DMS114 treated with DMSO at 0.1 percent for 48 hours (cell line): ENCODE results near the gene PLEKHG5.
"Not testable (repeated sequence)": the region's sequence is repeated elsewhere in the genome, so short reads cannot be mapped to it uniquely, and the experiment has no call there.

Source experiments
- DNase-seq: peaks from one replicate; lab custom pipeline; 2025; ENCODE audit not compliant: unreplicated experiment; lab: John Stamatoyannopoulos, UW

The PLEKHG5 gene

GRCh38 chr1:6497215-6497866 is 5.9 kb upstream of the PLEKHG5 start:
- no peak for DNase-seq

- no peak for DNase-seq
Observed at GRCh38 chr1:6496890-6497214, 5.4 kb upstream of the PLEKHG5 start.

DNA sequence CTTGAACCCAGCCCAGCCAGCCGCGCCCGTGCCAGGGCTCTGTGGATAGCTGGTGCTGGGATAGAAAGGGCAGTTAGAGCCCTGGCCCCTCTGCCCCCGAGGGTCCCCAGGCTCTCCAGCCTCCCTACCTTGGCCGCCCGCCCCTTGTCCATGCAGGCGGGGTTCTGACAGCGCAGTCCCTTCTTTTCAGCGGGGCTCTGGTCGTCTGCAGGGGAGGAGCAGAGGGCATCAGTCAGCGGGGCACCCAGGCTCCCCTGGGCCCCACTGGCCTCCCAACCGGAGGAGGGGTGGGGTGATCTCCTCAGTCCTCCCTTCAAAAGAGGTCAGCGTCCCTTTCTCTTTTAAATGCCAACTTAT is 4.9 kb upstream of the PLEKHG5 start:
- no peak for DNase-seq

- DNase-seq, result no peak
Observed at GRCh38 chr1:6495540-6496364, 4.3 kb upstream of the PLEKHG5 start.

GRCh38 chr1:6495041-6495441 is 3.6 kb upstream of the PLEKHG5 start:
- DNase-seq, result no peak

DNA sequence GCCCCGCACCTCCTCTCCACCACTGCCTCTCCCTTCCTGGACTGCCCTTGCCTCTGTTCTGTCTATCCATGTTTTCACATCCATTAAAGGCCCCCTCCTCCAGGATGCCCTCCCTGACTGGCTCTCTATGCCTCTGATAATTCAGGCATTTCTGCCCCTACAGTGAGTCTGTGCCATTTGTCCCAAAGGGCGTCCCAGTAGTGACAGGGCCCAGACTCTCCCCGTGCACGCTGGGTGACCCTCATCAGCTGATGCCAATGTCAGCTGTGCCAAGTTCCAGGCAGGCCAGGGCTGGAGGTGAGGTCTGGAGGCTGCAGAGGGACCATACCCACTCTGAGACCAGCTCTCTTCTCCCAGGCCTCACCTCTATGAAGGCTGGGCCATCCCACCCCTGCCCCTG is 3.2 kb upstream of the PLEKHG5 start:
- no peak for DNase-seq

GRCh38 chr1:6493834-6494223 is 2.4 kb upstream of the PLEKHG5 start:
- DNase-seq, result not testable (repeated sequence)

- DNase-seq, result no peak
Observed at GRCh38 chr1:6491966-6492365, 499 bp upstream of the PLEKHG5 start.

DNA sequence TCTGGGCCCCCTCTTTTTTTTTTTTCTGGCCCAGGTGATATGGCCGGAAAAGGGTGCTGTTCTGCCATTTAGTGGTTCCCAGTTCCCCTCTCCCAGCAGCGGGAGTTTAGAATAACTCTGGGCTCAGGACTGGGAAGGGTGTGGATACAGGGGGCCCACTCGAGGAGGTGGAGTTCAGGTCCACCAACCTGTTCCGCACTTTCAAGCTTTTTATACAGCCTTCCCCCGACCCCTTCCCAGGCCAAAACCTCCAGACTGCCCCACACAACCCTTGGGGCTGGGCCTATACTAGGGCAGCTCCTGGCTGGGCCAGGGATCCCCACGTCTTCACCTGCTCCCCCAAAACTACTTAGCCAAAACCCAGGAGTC is 402 bp downstream of the PLEKHG5 start:
- DNase-seq, result no peak

DNA sequence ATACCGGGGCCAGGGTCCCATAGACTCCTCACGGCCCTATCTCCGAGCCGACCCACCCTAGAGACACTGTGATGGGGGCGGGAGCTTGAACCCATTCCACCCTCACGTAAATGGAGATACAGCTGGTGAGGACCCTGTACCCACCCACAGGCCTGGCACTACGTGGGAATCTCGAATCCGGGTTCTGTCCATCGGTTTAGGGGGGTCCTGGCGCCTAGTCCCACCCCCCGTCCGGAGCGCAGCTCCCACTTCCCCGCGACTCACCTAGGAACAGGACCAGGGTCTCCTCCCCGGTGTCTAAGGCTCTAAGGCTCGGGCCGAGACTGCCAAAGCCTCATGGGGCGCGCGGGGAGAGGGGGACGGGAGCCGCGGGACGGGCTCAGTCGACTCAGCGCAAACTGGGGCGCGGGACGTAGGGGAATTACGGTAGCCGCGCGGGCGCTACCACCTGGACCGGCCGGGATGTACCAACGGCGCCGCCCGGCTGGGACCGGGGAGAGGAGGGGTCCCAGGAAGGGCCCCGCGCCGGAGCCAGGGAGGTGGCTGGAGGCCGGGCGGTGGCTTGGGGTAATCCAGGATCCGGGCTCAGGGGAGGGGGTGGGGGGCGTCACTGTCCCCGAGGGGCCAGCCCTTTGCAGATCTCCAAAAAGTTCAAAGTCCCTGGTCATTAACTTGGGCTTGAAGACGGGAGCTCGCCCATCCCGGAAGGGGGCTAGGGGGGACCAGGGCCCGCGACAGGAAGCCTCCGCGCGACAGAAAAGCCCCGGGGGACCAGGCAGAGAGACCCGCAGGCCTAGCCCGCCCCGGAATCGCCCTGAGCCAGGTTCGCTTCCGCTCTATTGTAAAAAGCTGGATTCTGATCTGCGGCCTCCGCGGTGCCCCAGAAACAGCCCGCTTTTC is 1.0 kb downstream of the PLEKHG5 start:
- DNase-seq, result peak; percentile 19

GRCh38 chr1:6489799-6490180 is 1.7 kb downstream of the PLEKHG5 start:
- peak; percentile 40 for DNase-seq

DNA sequence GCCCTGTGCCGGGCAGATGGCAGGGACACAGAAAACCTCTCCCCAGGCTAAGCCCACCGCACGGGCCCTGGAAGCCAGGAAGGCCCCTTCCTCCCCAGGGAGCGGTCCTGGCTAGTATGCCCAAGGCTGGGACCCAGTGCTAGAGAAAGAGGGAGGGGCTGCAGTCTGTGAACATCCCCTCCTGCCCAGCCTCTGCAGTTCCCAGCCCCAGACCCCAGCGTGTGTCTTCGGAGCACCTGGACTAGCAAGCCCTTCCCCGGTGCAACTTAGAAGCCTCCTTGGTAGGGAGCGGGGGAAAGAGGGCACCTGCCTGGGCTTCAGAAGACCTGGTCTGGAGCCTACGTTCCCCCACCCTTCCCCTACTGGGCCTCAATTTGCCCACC is 2.1 kb downstream of the PLEKHG5 start:
- DNase-seq, result no peak

- no peak for DNase-seq
Observed at GRCh38 chr1:6488602-6489382, 2.7 kb downstream of the PLEKHG5 start.

- no peak for DNase-seq
Observed at GRCh38 chr1:6487804-6488484, 3.5 kb downstream of the PLEKHG5 start.

GRCh38 chr1:6486433-6487011 is 4.9 kb downstream of the PLEKHG5 start:
- peak; percentile 58 for DNase-seq

DNA sequence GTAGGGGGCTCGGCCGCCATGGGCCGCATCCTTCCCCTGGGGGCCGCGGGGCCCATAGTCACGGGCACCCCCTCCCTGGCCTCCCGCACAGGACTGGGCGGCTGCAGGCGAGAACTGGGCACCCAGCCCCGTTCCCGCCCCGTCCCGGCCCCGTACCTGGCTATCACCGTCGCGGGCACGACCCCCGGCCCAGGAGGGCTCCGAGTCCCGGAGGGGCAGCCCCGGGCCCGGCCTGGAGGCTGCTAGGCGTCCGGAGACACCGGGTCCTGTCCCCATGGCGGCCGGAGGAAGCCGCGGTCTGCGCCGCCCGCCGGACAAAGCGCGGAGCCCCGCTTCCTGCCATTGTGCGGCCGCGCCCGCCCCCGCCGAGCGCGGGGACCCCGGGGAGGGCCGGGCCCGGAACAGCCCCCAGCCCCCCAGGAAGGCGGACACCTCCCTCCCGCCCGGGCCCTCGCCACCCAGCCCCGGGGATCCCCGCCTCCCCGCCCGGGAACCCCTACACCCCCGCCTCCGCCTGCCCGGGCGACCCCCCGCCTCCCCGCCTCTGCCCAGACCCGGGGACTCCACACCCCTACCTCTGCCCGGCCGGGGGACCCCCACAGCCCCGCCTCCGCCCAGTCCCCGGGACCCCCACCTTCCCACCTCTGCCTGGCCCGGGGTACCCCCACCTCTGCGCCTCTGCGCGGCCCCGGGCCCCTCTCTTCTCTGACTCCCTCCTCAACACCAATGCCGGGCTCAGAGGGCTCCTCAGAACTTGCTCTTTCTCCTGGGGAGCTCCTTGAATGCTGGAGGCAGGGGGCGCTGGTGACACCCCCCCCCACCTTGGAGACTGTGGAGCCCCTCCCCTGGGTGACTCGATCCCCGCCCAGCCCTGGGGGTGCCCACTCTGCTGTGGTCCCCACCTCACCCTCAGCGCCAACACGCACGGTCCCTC is 6.0 kb downstream of the PLEKHG5 start:
- no peak for DNase-seq

- no peak for DNase-seq
Observed at GRCh38 chr1:6484826-6485167, 6.7 kb downstream of the PLEKHG5 start.

DNA sequence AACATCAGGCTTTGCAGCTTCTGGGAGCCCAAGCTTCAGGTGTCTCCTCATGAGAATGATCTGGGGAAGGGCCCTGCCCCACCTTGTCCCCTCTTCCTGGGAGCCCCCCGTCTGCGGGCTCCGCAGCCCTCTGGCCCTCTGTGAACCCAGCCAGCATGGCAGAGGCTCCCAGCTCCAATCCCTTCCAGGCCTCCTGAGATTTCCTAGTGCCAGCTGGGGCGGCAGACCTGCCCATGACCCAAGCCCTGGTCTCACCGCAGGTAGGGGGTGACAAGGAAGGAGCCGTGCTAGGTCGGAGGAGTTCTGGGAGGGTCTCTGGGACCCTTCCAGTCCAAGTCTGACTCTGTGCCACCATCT is 7.7 kb downstream of the PLEKHG5 start:
- no peak for DNase-seq

- no peak for DNase-seq
Observed at GRCh38 chr1:6483017-6483760, 8.3 kb downstream of the PLEKHG5 start.
